Smooth muscle cell (in vitro differentiated cells): ENCODE measurements around the gene GIT2. TPM values are rescaled to one million over a fixed set of nuclear protein-coding genes. Genes with fewer than 3 reads are reported as not detected.
A peak's percentile ranks its signal among the peaks of the same experiment; 100 is the strongest.

Source experiments
- DNase-seq: peaks from one replicate; lab custom pipeline; 2025; ENCODE audit not compliant: unreplicated experiment; lab: John Stamatoyannopoulos, UW
- H2AFZ ChIP-seq: fragments of 200-600 bp; sonication (generic); 2 replicates; pipeline ENCODE4 v1.6.0; 2016; ENCODE audit warnings: antibody characterized with exemption, low read depth, mild to moderate bottlenecking
- H3F3A ChIP-seq: fragments of 200-600 bp; sonication (generic); 2 replicates; pipeline ENCODE4 v1.6.0; 2017; ENCODE audit warnings: antibody characterized with exemption, low read depth
- H3K27ac ChIP-seq: fragments of 200-600 bp; sonication (generic); 2 replicates; pipeline ENCODE4 v1.5.1; 2016; ENCODE audit warnings: low read depth, mild to moderate bottlenecking
- H3K27me3 ChIP-seq: fragments of 200-600 bp; sonication (generic); 2 replicates; pipeline ENCODE4 v1.6.1; 2016; ENCODE audit warnings: low read depth, mild to moderate bottlenecking
- H3K36me3 ChIP-seq: fragments of 200-600 bp; sonication (generic); 2 replicates; pipeline ENCODE4 v1.5.1; 2016; ENCODE audit warnings: low read depth
- H3K4me1 ChIP-seq: fragments of 200-600 bp; sonication (generic); 2 replicates; pipeline ENCODE4 v1.5.1; 2016; ENCODE audit warnings: low read depth
- H3K4me2 ChIP-seq: fragments of 200-600 bp; sonication (generic); 2 replicates; pipeline ENCODE4 v1.6.0; 2016; ENCODE audit warnings: mild to moderate bottlenecking
- H3K4me3 ChIP-seq: fragments of 200-600 bp; sonication (generic); 2 replicates; pipeline ENCODE4 v1.5.1; 2016; ENCODE audit warnings: mild to moderate bottlenecking
- H3K79me2 ChIP-seq: fragments of 200-600 bp; sonication (generic); 2 replicates; pipeline ENCODE4 v1.6.0; 2016; ENCODE audit warnings: low read depth, mild to moderate bottlenecking
- H3K9ac ChIP-seq: fragments of 200-600 bp; sonication (generic); 2 replicates; pipeline ENCODE4 v1.6.0; 2016; ENCODE audit warnings: low read depth
- H3K9me3 ChIP-seq: fragments of 200-600 bp; sonication (generic); replicated peaks from 2 replicates; pipeline ENCODE4 v1.5.1; 2016; ENCODE audit warnings: low read depth
- H4K20me1 ChIP-seq: fragments of 200-600 bp; sonication (generic); 2 replicates; pipeline ENCODE4 v1.6.0; 2016; ENCODE audit warnings: low read depth
- CTCF ChIP-seq: fragments of 200-600 bp; sonication (generic); IDR thresholded peaks from 2 replicates; pipeline ENCODE4 v1.5.1; 2017; ENCODE audit warnings: borderline replicate concordance, mild to moderate bottlenecking, antibody characterized with exemption; ENCODE audit not compliant: insufficient read depth, poor library complexity, severe bottlenecking
- WGBS: methylation state at CpG from one replicate; pipeline ENCODE4 v1.1.7; 2016; ENCODE audit warnings: low lambda C conversion rate; 5-methylcytosine and 5-hydroxymethylcytosine counted together
- polyA plus RNA-seq: library from polyadenylated mRNA; unstranded; fragments of >200 nt; fragmentation: Nextera tagmentation; extraction: Ambion mirVana; gene quantifications from 2 replicates; pipeline ENCODE4 v1.2.1, GENCODE V29; 2016
- total RNA-seq: library from RNA; depleted of rRNA; stranded (reverse); fragments of >200 nt; gene quantifications from 2 replicates; pipeline ENCODE4 v1.2.3, GENCODE V29; 2014

GIT2 gene
- total and polyA plus RNA-seq, 2 experiments from 2014 or later, result 20.3 to 27.3 TPM

GRCh38 chr12:109994401-109995175 lies 1.6 kb downstream of the GIT2 start:
- Histone ChIP-seq H3K4me3 (peak overlapping the region; percentile 87), H3K4me1 (peaks cover 16% of the 10 kb centered on the region), H4K20me1 (peaks cover 28% of the 10 kb centered on the region), H3F3A (peaks cover 4% of the 10 kb centered on the region), H3K9ac (no peak overlapping the region), H3K79me2 (peaks cover 53% of the 10 kb centered on the region), H3K36me3 (peaks cover 5% of the 10 kb centered on the region), H3K27me3 (no peaks in the 10 kb centered on the region), H3K9me3 (no peaks in the 10 kb centered on the region), H3K4me2 (peak overlapping the region; percentile 94), H3K27ac (no peak overlapping the region), H2AFZ (no peak overlapping the region)
- no peak for DNase-seq
- WGBS, result 88% methylated on average over 6 of the region's 6 CpGs
- TF ChIP-seq CTCF, result no peak

GRCh38 chr12:109993091-109993490 lies 3.1 kb downstream of the GIT2 start:
- Histone ChIP-seq H3F3A (peaks cover 1% of the 10 kb centered on the region), H4K20me1 (peaks cover 28% of the 10 kb centered on the region), H3K4me2 (no peak overlapping the region), H3K27me3 (no peaks in the 10 kb centered on the region), H3K36me3 (peaks cover 5% of the 10 kb centered on the region), H2AFZ (no peak overlapping the region), H3K9me3 (no peaks in the 10 kb centered on the region), H3K4me1 (peaks cover 11% of the 10 kb centered on the region), H3K27ac (no peak overlapping the region), H3K79me2 (peaks cover 53% of the 10 kb centered on the region), H3K9ac (no peak overlapping the region), H3K4me3 (no peak overlapping the region)
- DNase-seq, result no peak
- WGBS, result 93% methylated on average over 2 of the region's 2 CpGs
- TF ChIP-seq CTCF, result no peak

GRCh38 chr12:109991586-109991985 lies 4.6 kb downstream of the GIT2 start:
- Histone ChIP-seq H2AFZ (no peak overlapping the region), H3K27ac (no peak overlapping the region), H3K79me2 (peaks cover 53% of the 10 kb centered on the region)

More at GRCh38 chr12:109991586-109991985, 4.6 kb downstream of the GIT2 start:
- WGBS, result 96% methylated on average over 5 of the region's 5 CpGs
- H4K20me1 ChIP-seq, result peaks cover 28% of the 10 kb centered on the region
- no peaks in the 10 kb centered on the region for H3K27me3 ChIP-seq
- no peaks in the 10 kb centered on the region for H3K9me3 ChIP-seq
- H3F3A ChIP-seq, result no peaks in the 10 kb centered on the region
- DNase-seq, result no peak
- H3K4me3 ChIP-seq, result no peak overlapping the region
- H3K4me2 ChIP-seq, result no peak overlapping the region
- peaks cover 5% of the 10 kb centered on the region for H3K36me3 ChIP-seq
- H3K9ac ChIP-seq, result no peak overlapping the region
- peaks cover 11% of the 10 kb centered on the region for H3K4me1 ChIP-seq
- TF ChIP-seq CTCF, result no peak
